Sigmoid colon (tissue), 4 donors: Measurements from ENCODE around the gene ART4.

Experiments used
- POLR2A ChIP-seq, 2 donors: fragments of 450-650 bp; IDR thresholded peaks; one replicate each; pipeline ENCODE4 v1.6.1; 2016; ENCODE audit warnings: antibody characterized with exemption in 2 of 2, mild to moderate bottlenecking in 2 of 2, moderate library complexity in 2 of 2
- POLR2AphosphoS5 ChIP-seq, 4 donors: sonication (generic); formaldehyde crosslinking; IDR thresholded peaks; one replicate each; pipeline ENCODE4 v1.6.1; 2017; ENCODE audit warnings: antibody characterized with exemption in 4 of 4
- TF ChIP-seq, protein P1 (sequence below), 4 experiments: fragments of 450-650 bp in 3 of 4; fragments of 200-600 bp in 1 of 4; IDR thresholded peaks; one replicate each; pipeline ENCODE4 v1.5.1; 2016 to 2019; ENCODE audit warnings: antibody characterized with exemption in 4 of 4, mild to moderate bottlenecking in 3 of 4, moderate library complexity in 2 of 4

DNA sequence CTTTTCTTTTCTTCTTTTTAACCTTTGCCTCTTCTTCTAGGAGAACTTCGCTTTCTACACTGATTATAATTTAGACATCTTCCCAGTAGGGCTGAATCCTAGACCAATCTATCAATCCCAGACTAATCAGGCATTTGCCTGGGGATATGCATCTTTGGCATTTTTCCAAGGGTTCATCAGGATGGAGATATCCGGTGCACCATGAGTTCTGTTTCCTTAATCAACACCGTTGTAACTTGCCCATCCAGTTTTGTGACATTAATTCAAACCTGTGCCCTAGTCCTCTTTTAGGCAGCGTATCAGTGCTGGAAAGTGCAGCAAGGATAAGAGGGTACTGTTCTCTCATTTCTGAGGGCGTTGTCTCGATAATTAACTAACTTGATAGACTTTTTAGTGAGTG is 42.9 kb upstream of the ART4 start:
- TF ChIP-seq, protein P1, sequence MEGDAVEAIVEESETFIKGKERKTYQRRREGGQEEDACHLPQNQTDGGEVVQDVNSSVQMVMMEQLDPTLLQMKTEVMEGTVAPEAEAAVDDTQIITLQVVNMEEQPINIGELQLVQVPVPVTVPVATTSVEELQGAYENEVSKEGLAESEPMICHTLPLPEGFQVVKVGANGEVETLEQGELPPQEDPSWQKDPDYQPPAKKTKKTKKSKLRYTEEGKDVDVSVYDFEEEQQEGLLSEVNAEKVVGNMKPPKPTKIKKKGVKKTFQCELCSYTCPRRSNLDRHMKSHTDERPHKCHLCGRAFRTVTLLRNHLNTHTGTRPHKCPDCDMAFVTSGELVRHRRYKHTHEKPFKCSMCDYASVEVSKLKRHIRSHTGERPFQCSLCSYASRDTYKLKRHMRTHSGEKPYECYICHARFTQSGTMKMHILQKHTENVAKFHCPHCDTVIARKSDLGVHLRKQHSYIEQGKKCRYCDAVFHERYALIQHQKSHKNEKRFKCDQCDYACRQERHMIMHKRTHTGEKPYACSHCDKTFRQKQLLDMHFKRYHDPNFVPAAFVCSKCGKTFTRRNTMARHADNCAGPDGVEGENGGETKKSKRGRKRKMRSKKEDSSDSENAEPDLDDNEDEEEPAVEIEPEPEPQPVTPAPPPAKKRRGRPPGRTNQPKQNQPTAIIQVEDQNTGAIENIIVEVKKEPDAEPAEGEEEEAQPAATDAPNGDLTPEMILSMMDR (IDR thresholded peaks at IDR 0.05): no peak
- TF ChIP-seq POLR2AphosphoS5 (IDR thresholded peaks at IDR 0.05): no peak
- TF ChIP-seq POLR2A (IDR thresholded peaks at IDR 0.05): no peak
